ENCODE results near the gene SLC8A2. TPM values are rescaled to one million over a fixed set of nuclear protein-coding genes. Genes with fewer than 3 reads are reported as not detected.

SLC8A2 gene
- total RNA-seq, 1 experiment from 2014 or later: 11.3 TPM

DNA sequence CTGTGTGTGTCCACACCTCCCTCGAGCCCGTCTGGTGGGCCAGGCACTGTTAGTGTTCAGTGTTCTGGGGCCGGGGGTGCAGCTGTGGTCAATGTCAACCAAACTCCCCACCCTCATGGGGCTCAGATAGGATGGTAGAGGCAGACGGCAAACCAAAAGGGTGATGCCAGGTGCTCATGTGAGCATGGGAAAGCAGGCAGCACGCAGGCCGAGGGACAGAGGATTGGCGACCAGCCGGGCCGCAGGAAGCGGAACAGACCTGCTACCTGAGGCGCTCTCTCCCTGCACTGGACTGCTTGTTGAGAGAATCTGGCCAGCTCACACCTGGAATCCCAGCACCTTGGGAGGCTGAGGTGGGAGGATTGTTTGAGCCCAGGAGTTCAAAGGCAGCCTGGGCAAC lies 93.4 kb downstream of the SLC8A2 start:
- Histone ChIP-seq H3K4me2 (ENCODE audit: insufficient read depth, insufficient read length, low read length) (no peak overlapping the region), H3K79me2 (ENCODE audit: insufficient read depth, low read length) (no peaks in the 10 kb centered on the region), H4K91ac (ENCODE audit: insufficient read length, low read depth, low read length) (no peak overlapping the region), H2AFZ (ENCODE audit: low read length) (no peak overlapping the region), H3K27me3 (ENCODE audit: insufficient read depth, low read length) (no peaks in the 10 kb centered on the region), H3K9ac (ENCODE audit: extremely low read depth, insufficient read length, low read length) (no peak overlapping the region), H4K8ac (replicated peaks; ENCODE audit: insufficient read length, low read depth, low read length) (no peak overlapping the region), H2BK120ac (ENCODE audit: low read depth, low read length, poor library complexity, severe bottlenecking) (no peak overlapping the region), H2BK5ac (ENCODE audit: insufficient read length, low read length) (no peak overlapping the region), H3K23ac (ENCODE audit: insufficient read length, low read depth, low read length) (no peak overlapping the region), H3K14ac (ENCODE audit: insufficient read depth, low read length) (no peak overlapping the region), H2BK12ac (ENCODE audit: insufficient read length, low read depth, low read length) (no peak overlapping the region), H3K4ac (ENCODE audit: low read depth, low read length) (no peak overlapping the region), H4K20me1 (ENCODE audit: control insufficient read depth, insufficient read depth, insufficient read length) (no peaks in the 10 kb centered on the region), H3K56ac (ENCODE audit: insufficient read length, low read depth, low read length) (no peak overlapping the region), H3K27ac (ENCODE audit: insufficient read length, low read depth, low read length) (no peak overlapping the region), H2BK20ac (ENCODE audit: low read depth, low read length, poor library complexity, severe bottlenecking) (no peak overlapping the region), H4K5ac (ENCODE audit: insufficient read length, low read depth, low read length) (no peak overlapping the region), H3K9me3 (ENCODE audit: control insufficient read depth, low read depth, low read length) (no peaks in the 10 kb centered on the region), H3K23me2 (ENCODE audit: insufficient read length, low read depth, low read length, poor library complexity, severe bottlenecking) (no peaks in the 10 kb centered on the region), H3K79me1 (ENCODE audit: insufficient read depth, low read depth, low read length, poor library complexity, severe bottlenecking) (no peaks in the 10 kb centered on the region), H3K18ac (ENCODE audit: insufficient read length, low read depth, low read length) (no peak overlapping the region), H3T11ph (ENCODE audit: low read length) (no peak overlapping the region), H2AK5ac (ENCODE audit: insufficient read length, low read length) (no peak overlapping the region), H3K4me1 (ENCODE audit: insufficient read depth, low read length) (no peaks in the 10 kb centered on the region), H2BK15ac (ENCODE audit: low read depth, low read length) (no peak overlapping the region)
- H3K36me3 Mint-ChIP-seq (ENCODE audit: insufficient read depth in 1 of 3, low read depth in 3 of 3): peaks cover 28 to 85% (median 59%) of the 10 kb centered on the region in 3 experiments; a peak in 6 of 7 replicates
- H3K4me1 Mint-ChIP-seq: peaks cover 1 to 3% of the 10 kb centered on the region in 2 experiments; a peak in 2 of 4 replicates
- H3K27ac Mint-ChIP-seq: no peak overlapping the region
- DNase-seq: no peak
- no peak for TF ChIP-seq CTCF (conservative IDR thresholded peaks at IDR 0.05)
- H3K9me3 Mint-ChIP-seq: no peaks in the 10 kb centered on the region
- no CpG with 5 or more reads among the region's 11 CpGs for WGBS (ENCODE audit: extremely low coverage, insufficient read length, low lambda C conversion rate)
- H3K27me3 Mint-ChIP-seq (ENCODE audit: low read depth): no peaks in the 10 kb centered on the region
- H3K4me3 Mint-ChIP-seq: no peak overlapping the region

Other genes with a start within 250 kb of the SLC8A2 start
- 23.2 and 24.8 TPM in 2 replicates for gene BBC3, start 240.7 kb downstream of the SLC8A2 start, total RNA-seq (2021)
- gene CCDC9, start 215.4 kb downstream of the SLC8A2 start, total RNA-seq (2021): 34.4 and 36.9 TPM in 2 replicates
- gene INAFM1, start 197.0 kb downstream of the SLC8A2 start, total RNA-seq (2021): 8.5 and 9.2 TPM in 2 replicates
- 1.8 TPM in 2 replicates for gene C5AR1, start 162.0 kb downstream of the SLC8A2 start, total RNA-seq (2021)
- gene C5AR2, start 139.7 kb downstream of the SLC8A2 start, total RNA-seq (2021): not detected in 2 replicates
- gene DHX34, start 122.6 kb downstream of the SLC8A2 start, total RNA-seq (2021): 38.2 and 38.3 TPM in 2 replicates
- gene MEIS3, start 52.4 kb downstream of the SLC8A2 start, total RNA-seq (2021): 43.8 and 44.0 TPM in 2 replicates
- gene KPTN, start 12.3 kb upstream of the SLC8A2 start, total RNA-seq (2021): 33.6 and 35.4 TPM in 2 replicates
- 62.3 and 62.8 TPM in 2 replicates for gene NAPA, start 43.2 kb upstream of the SLC8A2 start, total RNA-seq (2021)
- gene ZNF541, start 101.3 kb upstream of the SLC8A2 start, total RNA-seq (2021): not detected in 2 replicates
- 26.8 and 29.3 TPM in 2 replicates for gene BICRA, start 137.2 kb upstream of the SLC8A2 start, total RNA-seq (2021)
- gene EHD2, start 241.5 kb upstream of the SLC8A2 start, total RNA-seq (2021): 18.7 and 19.7 TPM in 2 replicates

Data from H9 (cell line).